Body of pancreas (tissue), 4 donors: ENCODE measurements around the gene IP6K3. TPM values are rescaled to one million over a fixed set of nuclear protein-coding genes. Genes with fewer than 3 reads are reported as not detected.

Source experiments
- ATAC-seq: fragments of 150-250 bp; one replicate; pipeline ENCODE4 v1.9.1; 2016
- DNase-seq, 4 donors: peaks; one replicate each; pipeline ENCODE4 v3.0.0-alpha.2; 2019
- H3K27ac ChIP-seq, 4 donors: fragments of 200-600 bp; sonication (generic); 1 replicate in 3 of 4; 2 replicates in 1 of 4; pipeline versions ENCODE4 v1.5.1 to v1.6.1; 2016 to 2019; ENCODE audit warnings: mild to moderate bottlenecking in 1 of 4, mixed read lengths in 1 of 4, moderate library complexity in 1 of 4
- H3K27me3 ChIP-seq, 2 donors: fragments of 200-600 bp; sonication (generic); one replicate each; pipeline ENCODE4 v1.6.0; 2016; ENCODE audit warnings: mild to moderate bottlenecking in 1 of 2
- H3K36me3 ChIP-seq, 2 donors: fragments of 200-600 bp; sonication (generic); replicated peaks in 1 of 2; 2 replicates each; pipeline ENCODE4 v1.5.1; 2016; ENCODE audit warnings: low read depth in 2 of 2; ENCODE audit not compliant: insufficient read depth in 1 of 2
- H3K4me1 ChIP-seq: fragments of 200-600 bp; sonication (generic); one replicate; pipeline ENCODE4 v1.6.0; 2016
- H3K4me3 ChIP-seq, 2 donors: fragments of 200-600 bp; sonication (generic); 1 replicate in 1 of 2; 2 replicates in 1 of 2; pipeline ENCODE4 v1.5.1; 2016 to 2019
- H3K9me3 ChIP-seq, 3 donors: fragments of 200-600 bp; sonication (generic); 1 replicate in 2 of 3; 2 replicates in 1 of 3; pipeline ENCODE4 v1.5.1; 2016
- POLR2A ChIP-seq, 3 donors: fragments of 450-650 bp; IDR thresholded peaks; one replicate each; pipeline ENCODE4 v1.6.1; 2016; ENCODE audit warnings: antibody characterized with exemption in 3 of 3, mild to moderate bottlenecking in 2 of 3
- WGBS, 2 donors: methylation state at CpG; one replicate each; pipeline ENCODE4 v1.1.5; 2017; 5-methylcytosine and 5-hydroxymethylcytosine counted together
- intact Hi-C: fragments of 100-400 bp; cut with DNase I; formaldehyde crosslinking; loops from one replicate; pipeline ENCODE4 v1.15.1; 2023
- total RNA-seq, 2 donors: library from RNA; depleted of rRNA; stranded (reverse); fragments of >200 nt; gene quantifications; one replicate each; pipeline ENCODE4 v1.1.0, GENCODE V29; 2016
- TF ChIP-seq, protein P1 (sequence below), 7 experiments: fragments of 450-650 bp in 4 of 7; fragments of 200-600 bp in 3 of 7; sonication (generic) in 3 of 7; IDR thresholded peaks; one replicate each; pipeline ENCODE4 v1.5.1; 2016 to 2019; ENCODE audit warnings: antibody characterized with exemption in 7 of 7

IP6K3 gene
- total RNA-seq, 2 donors from 2014 or later = not detected

- Histone ChIP-seq H3K27me3 (no peaks in the 10 kb centered on the region), H3K27ac (no peak overlapping the region), H3K9me3 (no peaks in the 10 kb centered on the region), H3K36me3 (peaks cover 0 to 3% of the 10 kb centered on the region in 2 donors), H3K4me1 (no peaks in the 10 kb centered on the region), H3K4me3 (no peak overlapping the region)
- 84 to 87% methylated on average over 7 to 12 of the region's 12 CpGs for WGBS, 2 donors
- DNase-seq = no peak
- TF ChIP-seq, protein P1, sequence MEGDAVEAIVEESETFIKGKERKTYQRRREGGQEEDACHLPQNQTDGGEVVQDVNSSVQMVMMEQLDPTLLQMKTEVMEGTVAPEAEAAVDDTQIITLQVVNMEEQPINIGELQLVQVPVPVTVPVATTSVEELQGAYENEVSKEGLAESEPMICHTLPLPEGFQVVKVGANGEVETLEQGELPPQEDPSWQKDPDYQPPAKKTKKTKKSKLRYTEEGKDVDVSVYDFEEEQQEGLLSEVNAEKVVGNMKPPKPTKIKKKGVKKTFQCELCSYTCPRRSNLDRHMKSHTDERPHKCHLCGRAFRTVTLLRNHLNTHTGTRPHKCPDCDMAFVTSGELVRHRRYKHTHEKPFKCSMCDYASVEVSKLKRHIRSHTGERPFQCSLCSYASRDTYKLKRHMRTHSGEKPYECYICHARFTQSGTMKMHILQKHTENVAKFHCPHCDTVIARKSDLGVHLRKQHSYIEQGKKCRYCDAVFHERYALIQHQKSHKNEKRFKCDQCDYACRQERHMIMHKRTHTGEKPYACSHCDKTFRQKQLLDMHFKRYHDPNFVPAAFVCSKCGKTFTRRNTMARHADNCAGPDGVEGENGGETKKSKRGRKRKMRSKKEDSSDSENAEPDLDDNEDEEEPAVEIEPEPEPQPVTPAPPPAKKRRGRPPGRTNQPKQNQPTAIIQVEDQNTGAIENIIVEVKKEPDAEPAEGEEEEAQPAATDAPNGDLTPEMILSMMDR (IDR thresholded peaks at IDR 0.05) = no peak
- TF ChIP-seq POLR2A (IDR thresholded peaks at IDR 0.05) = no peak
- ATAC-seq = no peak
- intact Hi-C loops = no loop called here
Observed at GRCh38 chr6:33678932-33679490, 67.7 kb downstream of the IP6K3 start.

DNA sequence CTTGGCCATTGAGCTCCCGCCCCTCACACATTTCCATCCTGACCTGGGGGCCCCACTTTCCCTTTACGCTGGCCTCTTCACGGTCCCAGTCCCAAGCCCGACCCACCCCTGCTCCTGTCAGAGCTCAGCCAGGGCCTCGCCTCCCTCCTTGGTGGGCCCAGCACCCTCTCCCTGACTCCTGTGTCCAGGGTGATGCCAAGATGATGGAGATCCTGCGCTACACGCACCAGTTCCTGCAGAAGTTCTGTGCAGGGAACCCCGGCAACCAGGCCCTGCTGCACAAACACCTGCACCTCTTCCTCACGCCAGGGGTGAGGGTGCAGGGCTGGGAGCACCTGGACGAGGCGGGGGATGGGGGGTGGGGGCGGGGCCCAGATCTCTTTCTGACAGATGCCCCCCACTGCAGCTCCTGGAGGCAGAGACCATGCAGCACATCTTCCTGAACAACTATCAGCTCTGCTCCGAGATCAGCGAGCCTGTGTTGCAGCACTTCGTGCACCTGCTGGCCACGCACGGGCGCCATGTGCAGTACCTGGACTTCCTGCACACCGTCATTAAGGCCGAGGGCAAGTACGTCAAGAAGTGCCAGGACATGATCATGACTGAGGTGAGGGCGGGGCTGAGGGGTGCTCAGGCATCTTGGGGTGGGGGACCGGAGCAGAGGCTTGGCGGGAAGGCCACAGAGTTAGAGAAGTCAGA lies 68.3 kb downstream of the IP6K3 start:
- 86 to 95% methylated on average over 21 of the region's 24 CpGs for WGBS, 2 donors
- ATAC-seq = no peak
- peaks cover 3 to 5% of the 10 kb centered on the region in 2 donors for H3K36me3 ChIP-seq

DNA sequence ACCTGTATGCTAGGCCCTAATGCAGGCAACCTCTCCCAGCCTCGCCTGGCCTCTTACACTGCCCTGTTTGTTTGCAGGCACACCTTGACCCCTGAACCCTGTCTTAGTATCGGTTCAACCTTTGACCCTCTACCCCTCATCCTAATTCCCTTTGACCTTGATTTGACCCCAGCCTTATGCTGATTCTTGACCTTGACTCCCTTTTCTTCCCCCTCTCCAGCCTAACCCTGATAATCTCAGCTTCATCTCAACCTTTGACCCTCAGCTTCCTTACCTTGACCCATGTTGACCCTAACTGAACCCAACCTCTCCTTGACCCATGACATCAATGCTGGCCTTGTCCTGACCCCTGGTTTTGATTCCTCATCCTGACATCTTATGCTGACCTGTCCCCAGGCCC lies 69.0 kb downstream of the IP6K3 start:
- DNase-seq (no peak), ATAC-seq (no peak)
- no peaks in the 10 kb centered on the region for H3K27me3 ChIP-seq
- no peaks in the 10 kb centered on the region for H3K9me3 ChIP-seq
- TF ChIP-seq POLR2A (IDR thresholded peaks at IDR 0.05) = no peak
- TF ChIP-seq, protein P1 (IDR thresholded peaks at IDR 0.05) = no peak
- H3K4me1 ChIP-seq = no peaks in the 10 kb centered on the region
- WGBS, 2 donors = 92 to 96% methylated on average over 2 of the region's 2 CpGs
- H3K36me3 ChIP-seq = peaks cover 3 to 5% of the 10 kb centered on the region in 2 donors
- intact Hi-C loops = no loop called here
- H3K27ac ChIP-seq = no peak overlapping the region
- no peak overlapping the region for H3K4me3 ChIP-seq

More for the DNA sequence above, 68.3 kb downstream of the IP6K3 start:
- Histone ChIP-seq H3K27me3 (no peaks in the 10 kb centered on the region), H3K9me3 (no peaks in the 10 kb centered on the region), H3K4me3 (no peak overlapping the region), H3K27ac (no peak overlapping the region), H3K4me1 (no peaks in the 10 kb centered on the region)
- no peak for DNase-seq
- intact Hi-C loops = no loop called here
- no peak for TF ChIP-seq POLR2A (IDR thresholded peaks at IDR 0.05)
- TF ChIP-seq, protein P1 (IDR thresholded peaks at IDR 0.05) = no peak

DNA sequence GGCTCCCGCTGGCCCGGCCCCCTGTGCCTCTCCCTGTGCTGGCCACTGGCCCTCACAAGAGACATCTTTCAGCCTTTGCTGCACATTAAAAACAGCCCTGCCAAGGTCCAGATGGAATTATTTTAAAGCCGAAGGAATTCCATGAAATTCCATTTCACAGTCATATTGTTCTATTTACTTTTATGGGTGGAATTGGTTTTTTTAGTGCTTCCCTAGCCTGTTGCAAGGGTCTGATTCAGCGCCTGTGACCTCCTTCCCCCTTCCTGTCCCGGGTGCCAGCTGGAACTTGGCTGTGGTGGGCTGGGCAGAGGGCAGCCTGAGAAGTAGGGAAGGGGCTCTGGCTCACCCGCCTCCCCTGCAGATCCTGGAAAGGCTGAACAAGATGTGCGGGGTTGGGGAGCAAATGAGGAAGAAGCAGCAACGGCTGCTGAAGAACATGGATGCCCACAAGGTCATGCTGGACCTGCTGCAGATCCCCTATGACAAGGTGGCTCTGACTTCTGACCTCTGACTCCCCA lies 69.5 kb downstream of the IP6K3 start:
- TF ChIP-seq, protein P1 (IDR thresholded peaks at IDR 0.05) = no peak
- no peak for TF ChIP-seq POLR2A (IDR thresholded peaks at IDR 0.05)

More for the DNA sequence above, 69.5 kb downstream of the IP6K3 start:
- DNase-seq = no peak
- Histone ChIP-seq H3K27ac (no peak overlapping the region), H3K4me3 (no peak overlapping the region), H3K27me3 (no peaks in the 10 kb centered on the region), H3K36me3 (peaks cover 3 to 5% of the 10 kb centered on the region in 2 donors), H3K9me3 (no peaks in the 10 kb centered on the region), H3K4me1 (no peaks in the 10 kb centered on the region)
- intact Hi-C loops = no loop called here
- ATAC-seq = no peak
- 83 to 84% methylated on average over 8 of the region's 8 CpGs for WGBS, 2 donors
